HG03439 (cell line): ENCODE data around the gene KIRREL2.
"Not testable (repeated sequence)": the region's sequence is repeated elsewhere in the genome, so short reads cannot be mapped to it uniquely, and the experiment has no call there.

Experiments used
- ATAC-seq: cut with Tn5 transposase; IDR thresholded peaks from one replicate; pipeline ENCODE4 v1.9.1; 2021; ENCODE audit warnings: mild to moderate bottlenecking, moderate library complexity; ENCODE audit not compliant: unreplicated experiment

The KIRREL2 gene

DNA sequence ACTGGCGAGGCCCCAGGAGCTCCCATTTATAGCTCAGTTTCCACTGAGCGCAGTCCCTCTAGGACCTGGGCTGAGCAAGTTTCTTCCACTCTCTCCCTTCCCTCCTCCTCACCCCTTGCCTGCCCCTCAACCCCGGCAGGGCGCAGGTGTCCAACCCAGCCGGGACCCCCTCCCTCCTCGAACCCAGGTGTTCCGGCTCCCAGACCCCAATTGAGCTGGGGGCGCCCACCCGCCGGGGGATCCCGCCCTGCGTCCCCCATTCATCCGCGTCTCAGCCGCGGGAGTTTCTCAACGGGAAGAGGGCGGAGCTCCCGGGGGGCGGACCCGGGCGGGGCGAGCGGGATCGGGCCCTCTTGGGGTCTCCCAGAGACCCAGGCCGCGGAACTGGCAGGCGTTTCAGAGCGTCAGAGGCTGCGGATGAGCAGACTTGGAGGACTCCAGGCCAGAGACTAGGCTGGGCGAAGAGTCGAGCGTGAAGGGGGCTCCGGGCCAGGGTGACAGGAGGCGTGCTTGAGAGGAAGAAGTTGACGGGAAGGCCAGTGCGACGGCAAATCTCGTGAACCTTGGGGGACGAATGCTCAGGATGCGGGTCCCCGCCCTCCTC lies at the start of gene KIRREL2:
Gene KIRREL2 (plus strand): TSS at position 366 of the 604 bp plus-strand sequence. CDS start 209 bp downstream, at position 575.
- no peak for ATAC-seq

DNA sequence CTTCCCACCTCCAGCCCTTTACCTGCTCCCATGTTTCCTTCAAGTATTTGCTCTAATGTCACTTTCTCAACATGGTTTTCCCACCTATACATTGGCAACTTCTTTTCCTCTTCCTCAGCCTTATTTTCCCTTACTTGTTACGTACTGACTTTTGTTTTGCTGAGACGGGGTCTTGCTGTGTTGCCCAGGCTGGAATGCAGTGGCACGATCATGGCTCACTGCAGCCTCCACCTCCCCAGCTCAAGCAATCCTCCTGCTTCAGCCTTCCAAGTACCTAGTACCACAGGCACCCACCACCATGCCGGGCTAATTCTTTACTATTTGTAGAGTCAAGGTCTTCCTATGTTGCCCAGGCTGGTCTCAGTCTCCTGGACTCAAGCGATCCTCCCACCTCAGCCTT lies 49.1 kb upstream of the KIRREL2 start:
- ATAC-seq = no peak

DNA sequence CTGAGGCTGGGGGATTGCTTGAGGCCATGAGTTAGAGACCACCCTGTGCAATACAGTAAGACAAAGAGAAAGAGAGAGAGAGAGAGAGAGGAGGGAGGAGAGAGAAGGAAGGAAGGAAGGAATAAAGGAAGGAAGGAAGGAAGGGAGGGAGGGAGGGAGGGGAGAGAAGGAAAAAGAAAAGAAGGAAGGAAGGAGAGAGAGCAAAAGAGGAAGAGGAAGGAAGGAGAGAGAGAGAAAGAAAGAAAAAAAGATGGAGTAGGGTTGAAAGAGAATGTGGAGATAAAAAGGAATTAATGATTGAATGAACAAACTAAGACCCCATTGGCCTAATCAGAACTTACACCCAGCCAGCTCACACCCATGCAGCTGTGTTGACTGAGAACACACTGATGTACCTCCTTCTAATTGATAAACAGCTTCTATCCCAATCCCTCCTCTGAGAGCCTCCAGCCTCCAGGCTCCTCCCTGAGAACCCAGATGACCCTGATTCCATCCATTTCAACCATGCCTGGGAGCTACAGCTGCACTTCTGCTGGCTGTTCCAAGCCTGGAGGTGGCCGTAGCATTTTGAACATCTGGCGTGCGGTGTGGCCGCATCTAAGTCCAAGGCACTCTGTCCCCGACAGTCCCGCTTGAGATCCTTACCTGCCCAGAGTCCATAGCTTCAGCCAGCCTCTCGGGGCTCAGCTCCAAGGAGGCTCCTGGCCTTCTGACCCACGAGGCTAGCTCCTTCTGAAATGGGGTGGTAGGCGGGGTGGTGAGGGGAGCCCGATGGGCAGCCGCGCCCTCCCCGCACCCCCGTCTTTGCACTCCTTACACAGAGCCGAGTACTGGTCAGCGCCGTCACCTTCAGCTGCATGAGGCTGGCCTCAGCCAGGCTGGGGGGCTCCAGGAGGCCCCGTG lies 45.1 kb upstream of the KIRREL2 start:
- no peak for ATAC-seq

DNA sequence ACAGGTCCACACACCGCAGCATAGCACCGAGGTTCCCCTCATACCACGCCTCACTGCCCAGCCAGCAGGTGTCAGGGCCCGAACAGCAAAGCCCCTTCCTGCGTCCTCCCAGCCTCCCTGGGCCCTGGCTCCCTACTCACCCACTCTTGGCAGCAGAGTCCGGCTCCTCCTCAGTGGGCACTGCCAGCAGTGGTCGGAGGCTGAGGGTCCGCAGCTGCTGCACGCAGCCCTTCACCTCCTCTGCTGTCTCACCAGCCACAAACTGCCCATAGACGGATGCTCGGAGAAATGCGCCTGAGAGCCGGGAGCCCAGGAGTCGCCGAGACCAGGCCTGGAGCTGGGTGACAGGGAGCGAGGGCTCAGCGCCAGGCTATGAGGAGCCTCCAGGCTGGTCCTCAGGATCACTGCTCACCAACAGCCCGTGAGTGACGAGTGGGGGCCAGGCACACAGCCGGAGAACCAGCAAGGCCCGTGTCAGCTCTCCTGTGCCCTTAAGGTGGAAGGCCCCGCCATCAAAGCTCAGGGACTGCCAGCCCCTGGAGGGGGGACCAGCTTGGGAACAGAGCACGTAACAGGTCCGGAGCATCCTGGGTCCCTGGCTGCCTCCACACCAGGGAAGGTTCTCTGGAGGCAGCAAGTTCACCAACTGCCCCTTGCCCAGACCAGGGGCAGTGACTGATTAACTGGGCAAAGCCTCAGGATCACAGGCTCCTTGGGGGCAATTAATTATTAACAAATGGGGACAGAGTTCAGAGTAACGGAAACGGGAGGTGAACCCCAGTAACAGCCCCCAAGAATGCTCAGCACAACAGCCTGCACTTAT lies 44.3 kb upstream of the KIRREL2 start, which contains the start of gene PRODH2:
Gene PRODH2 (minus strand): TSS at position 626 of the 823 bp plus-strand sequence. CDS start 40 bp downstream, at position 586.
- ATAC-seq = no peak

DNA sequence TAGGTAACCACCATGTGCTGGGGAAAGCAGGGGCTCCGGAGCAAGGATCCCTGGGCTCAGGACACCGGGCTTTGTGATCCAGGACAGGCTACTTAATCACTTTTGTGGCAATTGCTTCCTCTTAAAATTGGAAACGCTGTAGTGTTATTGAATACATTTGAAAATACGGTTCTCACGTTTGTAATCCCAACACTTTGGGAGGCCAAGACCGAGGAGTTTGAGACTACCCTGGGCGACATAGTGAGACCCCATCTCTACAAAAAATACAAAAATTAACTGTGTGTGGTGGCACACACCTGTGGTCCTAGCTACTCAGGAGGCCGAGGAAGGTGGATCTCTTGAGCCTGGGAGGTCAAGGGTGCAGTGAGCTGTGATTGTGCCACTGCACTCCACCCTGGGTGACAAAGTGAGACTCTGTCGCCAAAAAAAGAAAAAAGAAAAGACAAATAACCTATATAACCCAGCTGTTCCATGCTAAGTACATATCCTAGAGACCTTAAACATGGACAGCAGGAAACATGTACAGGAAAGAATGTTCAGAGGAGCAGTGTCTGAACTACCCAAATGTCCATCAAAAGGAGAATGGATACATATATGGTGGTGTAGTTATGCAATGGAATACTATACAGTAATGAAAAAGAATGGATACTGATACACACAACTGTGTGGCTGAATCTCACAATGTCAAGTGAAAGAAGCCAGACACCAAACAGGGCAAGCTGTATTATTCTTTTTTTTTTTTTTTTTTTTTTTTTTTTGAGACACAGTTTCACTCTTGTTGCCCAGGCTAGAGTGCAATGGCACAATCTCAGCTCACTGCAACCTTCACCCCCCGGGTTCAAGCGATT lies 43.4 kb upstream of the KIRREL2 start:
- ATAC-seq = no peak

DNA sequence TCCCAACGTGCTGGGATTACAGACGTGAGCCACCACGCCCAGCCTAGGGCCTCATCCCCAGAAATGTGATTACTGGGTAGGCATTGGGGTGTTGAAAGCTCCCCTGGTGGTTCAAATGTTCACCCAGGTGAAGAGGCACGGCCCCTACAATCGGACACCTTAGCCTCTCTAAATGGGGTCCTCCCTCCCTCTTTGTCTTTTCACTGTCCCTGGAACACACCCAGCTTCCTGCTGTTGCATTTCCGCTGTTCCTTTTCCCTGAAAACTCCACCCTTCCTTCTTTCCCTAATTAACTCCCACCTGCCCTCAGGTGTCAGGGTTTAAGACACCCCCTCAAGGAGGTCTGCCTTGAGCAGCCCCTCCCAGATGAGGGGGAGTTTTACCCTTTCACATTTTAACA lies 40.4 kb upstream of the KIRREL2 start:
- no peak for ATAC-seq

DNA sequence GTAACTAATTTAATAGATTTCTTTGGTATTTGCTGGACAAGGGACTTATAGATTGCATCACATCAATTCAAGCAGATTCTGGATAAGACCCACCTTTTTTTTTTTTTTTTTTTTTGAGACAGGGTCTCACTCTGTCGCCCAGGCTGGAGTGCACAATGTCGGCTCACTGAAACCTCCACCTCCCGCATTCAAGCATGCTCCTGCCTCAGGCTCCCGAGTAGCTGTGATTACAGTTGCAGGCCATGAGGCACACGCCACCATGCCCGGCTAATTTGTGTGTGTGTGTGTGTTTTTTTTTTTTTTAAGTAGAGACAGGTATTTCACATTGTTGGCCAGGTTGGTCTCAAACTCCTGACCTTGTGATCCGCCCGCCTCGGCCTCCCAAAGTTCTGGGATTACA lies 39.9 kb upstream of the KIRREL2 start:
- ATAC-seq = no peak

DNA sequence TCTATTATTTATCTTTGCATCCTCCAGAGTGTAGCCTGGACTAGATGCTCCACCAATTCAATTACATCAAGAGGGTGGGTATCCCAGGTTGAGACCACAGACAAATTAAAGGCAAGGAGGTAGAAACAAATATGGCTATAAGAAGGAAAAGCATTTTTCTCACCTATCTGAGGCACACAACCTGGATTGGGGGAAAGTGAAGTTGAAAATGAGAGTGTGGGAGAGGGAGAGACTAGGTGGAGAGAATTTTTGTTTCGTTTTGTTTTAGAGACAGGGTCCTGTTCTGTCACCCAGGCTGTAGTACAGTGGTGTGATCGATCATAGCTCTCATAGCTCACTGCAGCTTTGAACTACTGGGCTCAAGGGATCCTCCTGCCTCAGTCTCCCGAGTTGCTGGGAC lies 38.3 kb upstream of the KIRREL2 start:
- ATAC-seq = no peak

DNA sequence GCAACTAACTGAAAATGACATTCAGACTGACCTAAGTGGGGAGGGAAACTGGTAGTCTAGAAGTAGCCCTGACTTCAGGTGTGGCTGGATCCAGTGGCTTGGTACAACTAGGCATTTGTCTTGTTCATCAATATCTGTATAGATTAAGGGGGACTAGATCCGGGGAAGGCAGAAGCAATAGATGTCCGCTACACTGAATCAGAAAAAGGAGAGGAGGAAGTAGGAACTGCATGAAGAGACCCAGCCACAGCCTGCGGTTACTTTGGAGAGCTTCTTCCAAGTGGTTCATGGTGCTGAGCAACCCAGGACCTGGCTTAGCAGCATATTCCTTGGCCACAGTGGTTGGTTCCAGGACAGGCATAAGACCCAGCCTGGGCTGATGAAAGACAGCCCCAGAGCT lies 34.1 kb upstream of the KIRREL2 start:
- ATAC-seq = no peak

DNA sequence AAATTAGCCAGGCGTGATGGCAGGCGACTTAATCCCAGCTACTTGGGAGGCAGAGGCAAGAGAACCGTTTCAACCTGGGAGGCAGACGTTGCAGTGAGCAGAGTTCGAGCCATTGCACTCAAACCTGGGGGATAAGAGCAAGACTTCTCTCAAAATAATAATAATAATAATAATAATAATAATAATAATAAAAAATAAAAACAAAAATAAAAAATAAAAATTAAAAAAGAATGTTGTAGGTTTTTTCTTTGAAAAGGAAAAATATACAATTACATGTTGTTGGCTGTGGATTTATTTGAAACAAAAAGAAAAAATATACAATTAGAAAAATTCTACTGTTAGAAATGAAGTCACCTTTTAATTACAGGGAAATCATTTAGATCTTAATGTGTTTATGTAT lies 32.6 kb upstream of the KIRREL2 start:
- no peak for ATAC-seq

DNA sequence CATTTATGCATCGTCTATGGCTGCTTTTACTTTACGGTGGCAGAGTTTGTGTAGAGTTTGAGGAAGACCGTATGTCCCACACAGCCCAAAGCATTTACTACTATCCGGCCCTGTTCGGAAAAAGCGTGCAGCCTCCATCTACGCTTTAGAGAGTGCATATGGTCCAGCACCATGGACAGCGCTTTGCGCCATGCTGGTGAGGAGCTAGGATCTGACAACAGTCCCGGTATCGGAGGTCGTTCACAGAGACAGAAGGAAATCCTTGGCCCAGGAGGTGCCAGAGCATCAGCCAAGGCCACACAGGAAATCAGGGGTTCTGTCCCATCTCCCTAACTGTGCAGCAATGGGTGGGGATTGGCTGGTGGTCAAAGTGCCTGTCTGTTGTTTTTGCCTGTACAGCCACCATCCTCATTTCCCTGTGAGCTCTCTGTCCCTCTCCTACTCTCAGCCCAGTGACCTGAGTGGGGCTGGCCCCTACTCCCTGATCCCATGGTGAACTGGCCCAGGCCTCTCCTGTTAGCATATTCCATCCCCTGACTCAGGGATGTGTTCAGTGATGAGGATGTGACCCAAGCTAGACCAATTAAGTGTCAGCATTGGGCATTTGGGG lies 27.9 kb upstream of the KIRREL2 start:
- ATAC-seq = no peak

DNA sequence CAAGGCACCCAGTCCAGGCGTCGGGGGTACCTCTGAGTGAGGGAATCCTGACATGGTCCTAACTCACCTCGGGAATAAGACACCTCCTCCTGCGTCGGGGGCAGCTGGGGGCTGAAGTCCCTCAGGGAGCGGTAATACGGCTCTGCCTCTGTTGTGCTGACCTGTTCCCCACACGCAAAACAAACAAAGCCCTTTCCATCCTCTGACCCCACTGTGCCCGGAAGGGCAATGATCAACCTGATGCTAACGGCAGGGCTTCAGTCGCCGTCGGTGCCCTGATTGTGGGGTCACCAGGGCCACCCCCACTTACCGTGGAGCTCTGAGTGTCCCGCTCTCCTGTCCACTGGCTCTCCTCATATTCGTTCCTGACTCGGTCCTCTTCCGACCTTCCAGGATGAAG lies 25.7 kb upstream of the KIRREL2 start:
- no peak for ATAC-seq

DNA sequence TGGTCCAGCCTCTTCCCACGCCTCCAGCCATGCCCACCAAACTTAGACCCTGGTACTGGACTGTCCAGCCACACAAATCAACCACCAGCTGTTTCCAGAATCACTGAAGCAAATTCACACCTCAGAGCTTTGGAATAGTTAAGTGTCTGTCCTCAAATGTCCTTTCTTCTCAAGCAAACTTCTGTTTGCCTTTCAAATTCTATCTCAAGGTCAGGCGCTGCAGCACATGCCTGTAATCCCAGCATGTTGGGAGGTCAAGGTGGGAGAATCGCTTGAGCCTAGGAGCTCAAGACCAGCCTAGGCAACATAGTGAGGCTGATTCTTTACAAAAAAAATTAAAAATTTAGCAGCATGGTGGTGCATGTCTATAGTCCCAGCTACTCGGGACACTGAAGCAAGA lies 24.7 kb upstream of the KIRREL2 start:
- no peak for ATAC-seq

DNA sequence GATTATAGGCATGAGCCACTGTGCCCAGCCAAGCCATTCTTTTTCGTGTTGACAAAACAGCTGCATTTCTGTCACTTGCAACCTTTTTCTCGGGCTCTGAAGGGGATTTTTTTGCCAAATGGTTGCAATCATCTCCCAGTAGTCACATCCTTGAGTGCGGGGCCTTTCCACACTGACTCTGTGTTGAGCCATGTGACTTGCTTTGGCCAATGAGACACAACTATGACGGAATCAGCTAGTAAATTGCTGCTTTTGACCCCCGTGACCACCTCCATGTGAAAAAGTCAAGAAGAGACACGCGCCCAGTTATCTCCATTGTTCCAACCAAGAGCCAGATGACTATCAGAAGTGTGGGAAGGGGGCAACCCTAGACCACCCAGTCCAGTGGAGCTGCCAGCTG lies 22.7 kb upstream of the KIRREL2 start:
- ATAC-seq = no peak

DNA sequence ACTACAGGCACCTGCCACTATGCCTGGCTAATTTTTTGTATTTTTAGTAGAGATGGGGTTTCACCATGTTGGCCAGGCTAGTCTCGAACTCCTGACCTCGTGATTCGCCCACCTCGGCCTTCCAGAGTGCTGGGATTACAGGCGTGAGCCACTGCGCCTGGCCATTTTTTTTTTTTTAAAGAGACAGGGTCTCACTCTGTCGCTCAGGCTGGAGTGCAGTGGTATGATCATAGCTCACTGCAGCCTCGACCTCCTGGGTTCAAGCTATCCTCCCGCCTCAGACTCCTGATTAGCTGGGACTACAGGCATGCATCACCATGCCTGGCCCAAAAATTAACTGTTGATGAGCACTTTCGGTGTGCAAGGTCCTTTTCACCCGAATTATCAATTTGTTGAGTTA lies 20.6 kb upstream of the KIRREL2 start:
- ATAC-seq = not testable (repeated sequence)

DNA sequence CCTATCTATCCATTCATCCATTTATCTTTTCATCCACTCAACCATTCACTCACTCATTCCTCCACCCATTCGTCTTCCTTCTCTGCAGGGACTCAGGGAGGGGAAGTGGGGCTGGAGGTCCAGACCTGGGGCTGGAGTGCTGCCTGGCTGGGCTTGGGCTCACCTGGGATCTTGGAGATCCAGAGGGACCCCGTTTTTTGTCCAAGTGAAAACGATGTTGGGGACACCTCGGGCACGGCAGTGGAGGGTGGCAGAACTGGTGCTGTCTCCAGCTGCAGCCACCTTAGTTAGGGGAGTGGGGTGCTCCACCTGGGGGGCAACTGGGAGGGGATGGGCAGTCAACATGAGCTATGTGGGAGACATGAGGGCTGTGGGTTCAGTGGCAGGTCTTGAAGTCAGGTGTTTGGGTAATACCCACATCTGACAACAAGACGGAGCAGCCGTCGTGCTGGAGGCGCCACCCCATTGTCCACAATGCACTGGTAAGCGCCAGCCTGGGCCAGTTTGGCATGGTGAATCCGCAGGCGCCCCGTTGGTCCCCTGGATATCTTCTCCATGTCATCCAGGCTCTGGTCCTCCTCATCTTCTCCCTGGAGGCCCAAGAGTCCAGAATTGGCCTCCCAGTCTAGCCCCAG lies 14.6 kb upstream of the KIRREL2 start:
- ATAC-seq = no peak

DNA sequence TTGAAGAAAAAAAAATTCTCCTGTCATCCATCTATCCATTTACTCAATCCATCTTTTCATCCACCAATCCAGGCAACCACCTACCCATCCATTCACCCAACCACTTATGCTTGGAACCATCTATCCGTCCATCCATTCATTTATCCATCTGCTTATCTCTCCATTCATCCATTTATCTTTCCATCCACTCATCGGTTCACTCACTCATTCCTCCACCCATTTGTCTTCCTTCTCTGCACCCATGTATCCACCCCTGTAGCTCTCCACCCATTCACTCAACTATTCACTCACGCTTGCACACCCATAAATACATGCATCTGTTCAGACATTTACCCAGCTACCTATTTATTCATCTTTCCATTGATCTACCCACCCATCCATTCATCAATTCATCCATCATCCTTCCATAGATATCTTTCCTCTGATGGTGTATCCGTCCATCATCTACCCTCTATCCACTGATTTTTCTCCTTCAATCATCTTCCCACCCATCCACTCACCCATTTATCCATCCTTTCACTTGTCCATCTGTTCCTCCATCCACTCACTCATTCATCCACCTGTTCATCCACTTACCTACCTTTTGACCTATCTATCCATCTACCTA lies 13.9 kb upstream of the KIRREL2 start:
- no peak for ATAC-seq

DNA sequence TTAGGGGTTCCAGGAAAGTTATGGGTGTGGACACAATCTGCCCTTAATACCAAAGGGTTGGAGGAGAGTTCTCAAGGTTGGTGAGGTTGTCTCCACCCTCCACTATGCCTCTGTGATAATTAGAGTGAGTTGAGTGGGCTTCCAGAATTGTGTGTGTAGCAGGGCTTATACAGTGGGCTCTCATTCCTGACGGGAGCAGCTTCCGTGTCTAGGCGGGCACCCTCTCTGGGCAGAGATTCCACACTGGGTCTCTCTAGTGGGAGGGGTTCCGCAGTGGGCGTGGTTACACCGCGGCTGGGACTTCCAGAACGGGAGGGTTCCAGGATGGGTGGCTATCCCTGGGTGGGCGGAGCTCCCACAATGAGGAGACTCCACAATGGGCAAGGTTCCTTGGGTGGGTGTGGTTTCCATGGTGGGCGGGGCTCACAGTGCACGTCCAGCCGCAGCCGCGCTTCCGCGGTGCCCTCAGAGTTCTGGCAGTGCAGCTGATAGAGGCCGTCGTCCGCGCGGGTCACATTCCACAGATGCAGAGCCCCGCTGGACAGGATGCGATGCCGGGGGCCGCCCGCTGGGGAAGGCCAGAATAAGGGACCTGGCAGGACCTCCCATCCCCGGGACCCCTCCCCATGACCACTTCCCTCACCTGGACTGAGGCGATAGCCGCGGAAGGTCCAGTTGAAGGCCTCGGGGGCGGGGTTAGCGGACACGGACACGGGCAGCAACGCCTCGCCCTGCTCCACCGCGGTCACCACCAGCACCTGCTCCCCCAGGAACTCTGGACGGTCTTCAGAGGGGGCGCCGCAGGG lies 12.8 kb upstream of the KIRREL2 start:
- ATAC-seq = no peak
